Left forelimb (tissue), 1 donor: ENCODE measurements around the gene GCSAM.

ENCODE experiments used
- DNase-seq: peaks from one replicate; pipeline ENCODE4 v3.0.0-alpha.2; 2018; ENCODE audit warnings: low spot score

The GCSAM gene, protein sequence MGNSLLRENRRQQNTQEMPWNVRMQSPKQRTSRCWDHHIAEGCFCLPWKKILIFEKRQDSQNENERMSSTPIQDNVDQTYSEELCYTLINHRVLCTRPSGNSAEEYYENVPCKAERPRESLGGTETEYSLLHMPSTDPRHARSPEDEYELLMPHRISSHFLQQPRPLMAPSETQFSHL

DNA sequence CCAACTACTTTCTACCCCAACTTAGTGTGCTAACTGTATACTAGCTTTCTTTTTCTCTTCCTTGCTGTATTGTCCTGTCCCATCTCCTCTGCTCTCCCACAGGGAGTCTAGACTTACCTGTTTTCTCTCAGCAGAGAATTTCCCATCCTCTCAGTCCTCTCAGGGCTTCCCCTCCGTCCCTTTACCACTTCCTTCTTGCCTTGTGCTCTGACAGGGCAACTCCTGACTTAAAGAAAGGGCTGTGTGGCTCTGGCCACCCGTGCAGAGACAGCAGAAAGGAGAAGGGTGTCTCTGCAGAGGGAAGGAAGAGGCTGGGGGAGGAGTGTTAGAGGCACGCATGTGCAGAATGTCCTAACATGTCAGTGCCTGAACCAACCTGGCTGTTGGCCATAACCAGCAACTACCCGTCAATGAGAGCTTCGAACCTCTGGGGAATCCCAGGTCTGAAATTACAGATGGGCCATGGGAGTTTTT lies at the start of gene GCSAM:
GCSAM (minus strand) TSS at position 274 of the 474 bp plus-strand sequence; CDS start at position 146, 128 bp downstream.
- no peak for DNase-seq

DNA sequence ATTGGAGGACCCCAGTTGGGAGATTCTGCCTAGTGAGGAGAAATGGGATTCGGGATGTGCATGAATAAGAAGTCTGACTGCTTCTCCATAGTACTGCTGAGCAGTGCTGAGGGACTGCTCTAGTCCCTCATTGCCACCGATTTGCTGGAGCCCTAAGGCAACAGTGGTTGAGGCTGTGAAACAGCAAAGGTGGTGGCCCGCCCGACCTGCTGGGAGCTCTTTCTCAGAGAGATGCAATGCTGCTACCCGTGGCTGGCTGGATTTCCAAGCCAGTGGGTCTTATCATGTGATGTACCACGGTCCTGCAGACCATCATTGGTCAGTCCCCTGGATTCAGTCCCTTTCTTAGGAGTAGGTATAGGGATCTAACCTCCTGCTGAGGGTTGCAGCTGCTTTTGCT lies 42.6 kb upstream of the GCSAM start:
- DNase-seq, result no peak

DNA sequence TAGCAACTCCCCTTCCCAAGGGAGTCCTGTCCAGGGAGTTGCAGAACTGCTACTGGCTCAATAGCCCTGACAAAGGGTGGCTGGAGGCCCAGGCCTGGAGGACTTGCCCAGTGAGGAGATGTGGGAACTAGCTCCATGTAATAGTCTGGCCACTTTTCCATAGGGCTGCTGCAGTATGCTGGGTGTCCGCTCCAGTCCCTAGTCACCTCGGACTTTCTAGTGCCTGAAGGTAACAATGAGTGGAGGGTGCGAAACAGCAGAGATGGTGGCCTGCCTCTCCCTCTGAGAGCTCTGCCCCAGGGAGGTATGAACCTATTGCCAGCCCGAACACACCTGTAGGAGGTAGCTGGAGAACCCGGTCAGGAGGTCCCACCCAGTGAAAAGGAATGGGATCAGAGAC lies 42.0 kb upstream of the GCSAM start:
- DNase-seq, result no peak

DNA sequence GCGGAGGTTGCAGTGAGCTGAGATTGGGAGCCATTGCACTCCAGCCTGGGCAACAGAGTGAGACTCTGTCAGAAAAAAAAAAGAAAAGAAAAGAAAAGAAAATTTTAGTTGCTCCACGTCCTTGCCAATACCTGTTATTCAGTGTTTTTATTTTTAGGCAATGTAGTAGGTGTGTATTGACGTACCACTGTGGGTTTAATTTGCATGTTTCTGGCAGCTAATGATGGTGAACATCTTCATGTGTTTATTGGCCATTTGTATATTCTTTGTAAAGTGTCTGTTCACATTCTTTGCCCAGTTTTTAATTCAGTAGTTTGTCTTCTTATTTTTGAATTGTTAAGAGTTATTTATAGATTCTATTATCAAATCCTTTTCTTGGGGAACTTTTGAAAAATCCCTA lies 38.1 kb upstream of the GCSAM start:
- no peak for DNase-seq

DNA sequence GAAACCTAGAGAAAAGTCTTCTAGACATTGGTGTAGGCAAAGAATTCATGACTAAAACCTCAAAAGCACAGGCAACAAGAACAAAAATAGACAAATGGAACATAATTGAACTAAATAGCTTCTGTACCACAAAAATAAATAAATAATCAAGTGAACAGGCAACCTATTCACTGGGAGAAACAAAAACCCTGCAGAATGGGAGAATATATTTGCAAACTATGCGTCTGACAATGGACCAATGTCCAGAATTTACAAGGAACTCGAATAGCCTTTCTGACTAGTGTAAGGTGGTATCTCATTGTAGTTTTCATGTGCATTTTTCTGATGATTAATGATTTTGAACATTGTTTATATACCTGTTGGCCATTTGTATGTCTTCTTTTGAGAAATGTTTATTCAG lies 37.0 kb upstream of the GCSAM start:
- no peak for DNase-seq

DNA sequence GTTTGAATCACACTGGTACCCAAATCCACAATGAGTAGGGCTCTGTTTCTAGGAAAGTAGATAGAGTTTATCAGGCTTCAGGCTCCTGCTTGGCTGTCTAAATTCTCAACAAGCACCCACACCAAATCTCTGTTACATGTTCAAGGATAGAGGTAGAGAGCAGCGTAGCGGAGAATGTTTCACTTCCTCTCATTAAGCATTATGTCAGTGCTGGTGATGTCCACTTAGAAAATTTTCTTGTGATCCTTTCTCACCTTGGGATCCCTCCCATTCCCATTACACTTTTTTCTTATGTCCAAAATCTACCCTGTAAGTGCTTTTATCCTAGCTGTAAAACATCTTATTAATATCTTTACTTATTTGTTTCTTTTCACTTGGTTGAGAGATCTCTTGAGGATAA lies 34.7 kb upstream of the GCSAM start:
- no peak for DNase-seq

DNA sequence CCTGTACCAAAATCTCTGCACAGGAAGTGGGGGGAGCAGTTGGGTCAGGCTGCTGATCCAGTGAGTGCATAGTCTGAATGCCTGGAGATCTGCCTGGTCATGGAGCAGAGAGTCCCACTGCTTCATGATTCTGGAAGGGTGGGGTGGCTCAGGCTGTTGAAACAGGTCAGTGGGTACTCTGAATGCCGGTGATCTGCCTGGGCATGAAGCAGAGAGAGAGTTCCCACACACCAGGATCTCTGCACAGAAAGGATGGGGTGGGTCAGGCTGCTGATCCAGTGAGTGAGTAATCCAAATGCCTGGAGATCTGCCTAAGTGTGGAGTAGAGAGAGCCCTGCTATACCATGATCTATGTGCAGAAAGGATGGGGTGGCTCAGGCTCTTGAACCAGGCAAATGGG lies 16.1 kb upstream of the GCSAM start:
- DNase-seq, result no peak

DNA sequence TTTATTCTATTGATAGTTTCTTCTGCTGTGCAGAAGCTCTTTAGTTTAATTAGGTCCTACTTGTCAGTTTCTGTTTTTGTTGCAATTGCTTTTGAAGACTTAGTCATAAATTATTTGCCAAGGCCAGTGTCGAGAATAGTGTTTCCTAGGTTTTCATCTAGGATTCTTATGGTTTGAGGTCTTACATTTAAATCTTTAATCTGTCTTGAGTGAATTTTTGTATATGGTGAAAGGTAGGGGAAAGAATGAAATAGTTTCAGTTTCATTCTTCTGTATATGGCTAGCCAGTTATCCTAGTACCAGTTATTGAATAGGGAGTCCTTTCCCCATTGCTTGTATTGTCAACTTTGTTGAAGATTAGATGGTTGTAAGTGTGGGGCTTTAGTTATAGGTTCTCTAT lies 10.6 kb upstream of the GCSAM start:
- no peak for DNase-seq

DNA sequence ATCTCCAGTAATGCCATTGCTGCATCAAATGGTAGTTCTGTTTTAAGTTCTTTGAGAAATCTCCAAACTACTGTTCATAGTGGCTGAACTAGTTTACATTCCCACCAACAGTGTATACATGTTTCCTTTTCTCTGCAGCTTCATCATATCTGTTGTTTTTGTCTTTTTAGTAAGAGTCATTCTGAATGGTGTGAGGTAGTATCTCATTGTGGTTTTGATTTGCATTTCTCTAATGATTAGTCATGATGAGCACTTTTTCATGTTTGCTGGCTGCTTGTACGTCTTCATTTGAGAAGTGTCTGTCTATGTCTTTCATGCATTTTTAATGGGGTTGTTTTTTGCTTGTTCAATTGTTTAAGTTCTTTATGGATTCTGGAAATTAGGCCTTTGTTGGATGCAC lies 10.2 kb upstream of the GCSAM start:
- DNase-seq, result no peak

DNA sequence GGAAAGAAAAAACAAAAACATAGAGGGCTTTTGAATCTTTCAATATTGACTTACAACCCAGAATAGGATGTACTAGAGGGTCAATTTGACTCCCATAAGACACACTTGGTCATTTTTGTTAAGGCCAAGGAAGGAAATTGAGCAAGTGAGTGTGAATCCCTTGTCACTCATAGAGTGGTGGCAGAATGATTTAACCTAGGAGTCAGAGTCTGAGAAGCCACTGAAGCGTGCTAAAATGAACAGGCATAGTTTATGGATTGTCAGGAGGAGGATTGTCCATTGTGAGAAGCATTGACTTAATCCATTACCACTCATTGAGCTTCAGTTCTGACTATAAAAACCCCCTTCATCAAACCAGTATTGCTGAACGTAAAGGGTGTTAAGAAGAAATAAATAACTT lies 8.2 kb upstream of the GCSAM start:
- no peak for DNase-seq

DNA sequence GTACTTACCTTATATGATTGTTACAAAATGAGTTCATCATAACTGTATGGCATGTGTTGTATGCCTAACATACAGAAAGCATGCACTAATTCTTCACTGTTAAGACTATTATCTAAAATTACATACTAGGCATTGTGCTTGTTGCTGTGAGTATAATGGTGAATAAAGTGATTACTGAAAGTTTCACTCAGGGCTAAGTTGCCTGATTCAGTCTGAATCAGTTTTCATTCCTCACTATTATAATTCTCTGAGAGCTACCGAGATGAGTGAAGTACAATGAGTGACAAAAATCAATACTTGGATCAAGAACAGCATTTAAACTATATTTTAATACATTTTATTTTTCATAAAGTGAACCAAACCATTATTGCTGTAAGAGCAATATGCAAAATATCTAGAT lies 7.5 kb upstream of the GCSAM start:
- no peak for DNase-seq

DNA sequence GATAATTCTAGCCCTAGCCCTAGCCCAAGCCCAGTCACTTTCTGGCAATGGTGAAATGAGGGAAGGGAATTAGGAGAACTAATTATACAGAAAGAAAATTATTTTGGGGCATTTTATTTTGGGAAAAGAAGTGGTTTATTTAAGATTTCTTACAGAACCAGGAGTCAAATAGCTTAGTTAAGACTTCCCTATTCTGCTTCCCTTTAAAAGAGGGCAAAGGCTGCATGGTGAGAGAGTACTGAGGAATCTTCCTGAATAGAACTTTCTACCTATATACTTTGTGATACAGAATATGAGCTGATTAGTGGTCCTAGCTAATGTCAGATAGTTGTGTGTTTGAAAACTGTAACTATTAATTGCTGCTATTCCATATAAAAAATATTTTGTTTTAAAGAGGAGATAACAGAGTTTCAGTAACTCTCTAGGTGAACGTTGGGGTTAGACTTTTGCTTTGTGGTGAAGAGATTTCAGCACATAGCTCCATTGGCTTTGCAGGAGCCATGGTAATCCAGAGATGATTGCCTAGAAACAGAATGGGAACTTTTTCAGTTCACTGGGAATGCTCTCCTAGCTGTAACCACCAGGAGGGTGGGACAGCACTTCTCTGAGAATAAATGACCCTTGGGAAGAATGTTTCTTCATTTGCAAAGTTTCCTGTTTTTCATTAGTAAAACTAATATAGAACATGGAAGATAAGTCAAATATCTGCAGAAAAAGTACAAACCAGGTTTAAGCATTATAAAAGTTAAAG lies 5.3 kb upstream of the GCSAM start:
- DNase-seq, result no peak

DNA sequence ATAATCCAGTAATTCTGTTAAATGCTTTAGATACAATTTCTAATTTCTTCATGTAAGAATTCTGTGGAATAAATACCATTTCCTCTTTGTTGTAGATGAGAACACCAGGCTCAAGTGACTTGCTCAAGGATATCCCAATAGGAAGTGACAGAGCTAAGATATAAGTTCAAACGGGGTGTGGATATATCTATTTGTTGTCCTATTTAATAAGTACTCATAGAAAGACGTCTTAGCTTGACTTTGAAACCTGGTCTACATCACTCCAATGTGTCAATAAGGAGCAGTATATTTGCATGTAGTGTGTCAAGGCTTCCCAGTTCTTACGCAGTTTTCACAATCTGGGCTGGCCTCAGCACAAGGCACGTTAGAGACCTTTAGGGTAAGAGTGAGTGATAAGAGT lies 4.7 kb upstream of the GCSAM start:
- DNase-seq, result no peak

DNA sequence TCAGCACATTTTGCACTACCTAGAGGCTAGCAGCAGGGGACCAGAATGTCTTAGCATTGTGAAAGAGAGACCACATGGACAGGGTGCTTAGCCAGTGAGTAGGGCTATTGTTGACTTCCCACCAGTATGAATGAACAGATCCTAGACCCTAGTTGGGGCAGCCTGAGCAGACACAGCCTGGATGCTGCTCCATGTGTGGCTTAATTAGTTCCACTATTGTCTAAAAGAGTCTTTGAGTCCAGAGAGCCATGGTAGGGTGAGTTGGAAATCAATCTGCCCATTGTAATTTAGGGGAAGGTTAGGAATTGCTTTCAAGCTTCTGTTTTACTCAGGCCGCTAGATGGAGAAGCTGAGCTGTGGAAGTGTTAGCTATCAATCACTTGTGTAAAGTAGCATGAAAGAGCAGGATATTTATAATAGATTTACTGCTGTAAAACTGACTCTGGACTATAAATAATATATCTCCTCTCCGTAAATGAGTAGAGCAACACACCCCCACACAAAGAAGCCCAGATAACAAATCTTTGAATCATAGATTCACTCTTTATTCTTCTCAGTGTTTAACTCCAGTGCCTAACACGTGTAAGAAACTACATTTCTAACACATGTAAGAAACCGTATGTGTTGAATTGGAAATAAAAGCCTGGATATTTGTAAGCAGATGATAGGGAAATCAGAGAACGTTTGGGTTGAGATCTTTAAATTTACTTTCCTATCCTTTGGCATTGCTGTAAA lies 4.1 kb upstream of the GCSAM start:
- DNase-seq, result no peak

DNA sequence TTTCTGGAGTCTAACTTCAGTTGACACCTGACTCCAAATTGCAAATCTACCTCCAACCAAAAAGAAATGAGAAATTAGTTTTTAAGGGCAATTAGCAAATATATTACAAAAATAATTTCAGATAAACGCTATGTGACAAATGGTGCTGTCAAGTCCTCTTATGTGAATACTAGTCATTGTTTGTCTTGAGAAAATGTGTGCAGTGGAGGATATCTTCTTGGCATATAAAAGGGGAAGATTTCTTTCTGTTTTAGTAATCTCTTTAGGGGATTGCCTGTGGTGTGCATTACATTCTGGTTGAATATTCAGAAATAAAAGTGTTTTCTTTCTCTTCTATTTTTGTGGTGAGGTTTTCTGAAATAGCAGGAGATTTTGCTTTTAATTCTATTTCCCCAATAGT lies 3.0 kb upstream of the GCSAM start:
- DNase-seq, result no peak

DNA sequence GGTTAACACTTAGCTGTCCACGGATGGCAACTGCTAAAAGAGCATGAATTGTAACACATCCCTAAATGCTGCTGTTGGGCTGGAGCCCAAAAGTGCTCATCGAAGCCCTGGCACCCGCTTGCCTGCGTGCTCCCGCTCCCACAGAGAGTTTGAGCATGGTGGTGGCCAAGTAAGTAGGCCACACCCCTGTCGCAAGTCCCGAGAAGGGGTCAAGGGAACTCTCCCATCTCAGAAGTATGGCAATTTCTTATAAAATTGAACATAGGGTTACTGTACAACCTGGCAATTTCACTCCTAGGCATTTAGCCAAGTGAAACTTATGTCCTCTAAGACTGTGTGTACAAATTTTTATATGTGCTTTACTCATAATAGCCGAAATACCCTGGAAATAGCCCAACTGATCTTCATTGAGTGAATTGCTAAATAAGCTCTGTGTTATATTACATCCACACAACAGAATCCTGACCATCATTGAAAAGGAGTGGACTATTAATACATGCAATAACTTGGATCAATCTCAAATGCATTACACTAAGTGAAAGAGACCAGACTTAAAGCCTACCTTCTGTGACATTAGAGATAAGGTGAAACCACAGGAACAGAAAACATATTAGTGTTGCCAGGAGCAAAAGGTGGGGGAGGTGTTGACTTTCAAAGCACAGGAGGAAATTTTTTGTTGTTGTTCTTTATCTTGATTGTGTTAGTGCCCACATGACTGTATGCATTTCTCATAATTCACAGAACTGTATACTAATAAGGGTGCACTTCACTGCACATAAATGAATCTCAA lies 1.5 kb upstream of the GCSAM start:
- DNase-seq, result no peak

DNA sequence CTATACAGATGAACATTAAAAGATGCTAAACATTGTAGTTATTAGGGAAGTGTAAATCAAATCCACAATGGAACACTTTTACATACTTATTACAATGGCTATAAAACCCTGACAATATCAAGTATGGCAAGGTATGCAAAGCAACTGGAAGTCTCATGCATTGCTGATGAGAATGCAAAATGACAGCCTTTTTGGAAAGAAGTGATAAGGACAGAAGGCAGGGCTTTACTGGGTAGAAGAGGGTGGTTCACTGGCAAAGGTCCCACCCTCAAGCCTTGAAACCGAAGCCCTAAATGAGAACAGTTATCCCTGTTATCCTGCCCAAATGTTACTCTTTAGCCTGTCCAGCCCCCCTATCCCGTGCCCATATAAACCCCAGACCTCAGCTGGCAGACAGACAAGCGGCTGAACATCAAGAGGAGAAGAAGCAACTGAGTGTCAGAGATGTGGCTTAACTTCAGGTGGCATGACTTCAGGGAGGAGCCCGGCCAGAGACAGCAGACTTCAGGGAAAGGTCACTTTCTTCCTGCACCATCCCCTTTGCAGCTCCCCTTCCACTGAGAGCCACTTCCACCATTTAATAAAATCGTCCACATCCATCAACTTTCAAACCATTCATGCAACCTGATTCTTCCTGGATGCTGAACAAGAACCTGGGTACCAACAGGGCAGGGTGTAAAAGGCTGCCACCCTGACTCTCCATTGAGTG lies 732 bp upstream of the GCSAM start:
- DNase-seq, result no peak

DNA sequence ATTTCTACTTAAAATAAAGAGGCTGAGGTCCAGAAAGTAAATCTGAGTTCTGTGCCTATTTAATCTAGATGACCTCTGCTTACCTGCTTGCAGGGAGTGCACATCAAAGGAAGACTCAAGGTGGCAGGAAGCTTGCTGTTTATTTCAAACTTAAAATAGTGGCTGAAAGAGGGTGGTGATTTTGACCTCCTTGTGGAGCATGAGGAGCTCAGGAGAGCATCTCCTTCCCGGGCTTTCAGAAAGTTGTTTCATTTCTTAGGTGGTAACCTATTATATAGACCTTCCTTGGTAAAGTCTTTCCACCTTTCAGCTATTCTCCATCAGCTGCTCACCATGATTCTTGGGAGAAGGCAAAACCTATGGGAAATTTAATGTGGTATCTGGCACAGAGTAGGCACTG lies 494 bp downstream of the GCSAM start:
- no peak for DNase-seq

DNA sequence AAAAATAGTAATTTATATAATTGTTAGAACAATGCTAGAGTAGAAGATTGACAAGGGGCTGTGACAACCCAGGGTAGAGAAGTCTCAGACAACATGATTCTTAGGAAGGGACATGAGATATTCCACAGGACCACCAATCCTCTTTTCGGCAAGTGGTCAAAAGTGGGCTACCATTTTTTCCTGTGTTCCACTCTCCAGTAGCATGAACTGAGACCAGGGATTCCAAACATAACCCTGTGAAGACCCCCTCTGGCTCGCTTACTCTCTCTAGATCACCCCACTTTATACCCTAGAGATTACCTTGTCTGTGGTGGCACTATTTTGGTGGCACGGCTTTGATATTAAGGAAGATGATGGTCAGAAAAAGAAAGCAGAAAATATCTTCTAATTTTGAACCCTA lies 960 bp downstream of the GCSAM start:
- no peak for DNase-seq

DNA sequence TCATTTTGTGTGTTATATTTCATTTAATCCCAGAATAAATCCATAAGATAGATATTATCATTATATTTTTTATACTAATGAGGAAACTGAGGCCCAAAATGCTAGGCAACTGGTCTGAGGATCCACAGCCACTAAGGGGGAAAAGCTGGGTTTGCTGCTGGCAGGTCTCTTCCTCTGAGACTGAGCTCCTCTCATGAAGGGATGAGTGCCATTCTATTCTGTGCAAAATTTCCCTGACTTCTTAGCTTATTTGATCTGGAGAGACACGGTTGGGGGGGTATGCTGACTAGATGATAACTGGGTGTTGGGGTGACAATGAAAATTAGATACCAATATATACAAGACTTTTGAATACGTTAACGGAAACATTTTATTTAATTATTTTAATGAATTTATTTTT lies 1.9 kb downstream of the GCSAM start:
- no peak for DNase-seq

DNA sequence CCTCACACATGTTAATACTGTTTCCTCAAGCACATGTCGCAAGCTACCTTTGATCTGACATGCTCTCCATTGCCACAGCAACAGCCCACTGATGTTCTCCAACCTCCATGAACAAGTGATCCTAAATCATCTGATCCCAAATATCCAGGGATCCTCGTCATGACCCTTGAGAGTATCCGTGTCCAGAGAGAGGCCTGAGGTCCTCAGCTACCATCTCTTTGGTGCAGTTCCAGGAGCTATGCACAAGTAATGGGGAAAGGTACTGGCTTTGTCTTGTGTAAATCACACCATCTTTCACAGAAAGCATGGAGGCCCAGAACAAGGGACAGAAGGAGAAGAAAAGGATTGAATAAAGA lies 2.4 kb downstream of the GCSAM start:
- no peak for DNase-seq
